Measurements from ENCODE around the gene DENND5B.
"Not testable (repeated sequence)": the region's sequence is repeated elsewhere in the genome, so short reads cannot be mapped to it uniquely, and the experiment has no call there.

GRCh38 chr12:31377210-31377609, 213.7 kb downstream of the DENND5B start:
- TF ChIP-seq CTCF (conservative IDR thresholded peaks at IDR 0.05; ENCODE audit: low read depth, low read length); RAD21 (IDR thresholded peaks at IDR 0.05; ENCODE audit: low read length); POLR2A (IDR thresholded peaks at IDR 0.05; ENCODE audit: low read depth, low read length); FOS (IDR thresholded peaks at IDR 0.05; ENCODE audit: low read depth, low read length); MXI1 (IDR thresholded peaks at IDR 0.05; ENCODE audit: borderline replicate concordance, low read depth, low read length); SMC3 (IDR thresholded peaks at IDR 0.05; ENCODE audit: low read depth, low read length); BHLHE40 (IDR thresholded peaks at IDR 0.05; ENCODE audit: low read depth, low read length); USF2 (IDR thresholded peaks at IDR 0.05; ENCODE audit: low read depth, low read length); CEBPB (IDR thresholded peaks at IDR 0.05; ENCODE audit: low read depth, low read length); RFX5 (IDR thresholded peaks at IDR 0.05; ENCODE audit: low read depth, low read length); MAZ (IDR thresholded peaks at IDR 0.05; ENCODE audit: borderline replicate concordance, low read depth, low read length); RCOR1 (IDR thresholded peaks at IDR 0.05; ENCODE audit: insufficient replicate concordance, low read length): not testable (repeated sequence)

Measured in IMR-90 (cell line).